Activated T-helper 1 cell treated with anti-CD3 and anti-CD28 coated beads, Interleukin-12 subunit alpha, Interleukin-12 subunit beta, Interleukin-2, Interleukin-4 antibody, amounts not matched to agents 30 ng/mL and 10 ng/mL and 1 ng/mL, durations not matched to agents 14 hours and 24 hours and 36 hours (primary cell): Measurements from ENCODE around the gene MPST. TPM values are rescaled to one million over a fixed set of nuclear protein-coding genes. Genes with fewer than 3 reads are reported as not detected.

Source experiments
- DNase-seq: peaks from one replicate; pipeline ENCODE4 v3.0.0; 2021; ENCODE audit warnings: low spot score
- H3K27ac Mint-ChIP-seq: one replicate; pipeline ENCODE4 v1.8.0; 2021; ENCODE audit warnings: mild to moderate bottlenecking, mixed read lengths
- H3K27me3 Mint-ChIP-seq: one replicate; pipeline ENCODE4 v1.8.0; 2022; ENCODE audit warnings: mild to moderate bottlenecking, moderate library complexity, mixed read lengths; ENCODE audit not compliant: insufficient read depth
- H3K36me3 Mint-ChIP-seq: one replicate; pipeline ENCODE4 v1.8.0; 2021; ENCODE audit warnings: low read depth, mixed read lengths
- H3K4me1 Mint-ChIP-seq: one replicate; pipeline ENCODE4 v1.8.0; 2021; ENCODE audit warnings: low read depth, mixed read lengths
- H3K4me3 Mint-ChIP-seq: one replicate; pipeline ENCODE4 v1.8.0; 2021; ENCODE audit warnings: mild to moderate bottlenecking, moderate library complexity, mixed read lengths
- H3K9me3 Mint-ChIP-seq: one replicate; pipeline ENCODE4 v1.8.0; 2021; ENCODE audit warnings: mixed read lengths
- intact Hi-C: fragments of 100-400 bp; cut with micrococcal nuclease; formaldehyde crosslinking; loops from one replicate; pipeline ENCODE4 v1.15.1; 2024
- total RNA-seq: library from RNA; stranded (reverse); gene quantifications from 2 replicates; pipeline ENCODE4 v1.2.3, GENCODE V29; 2022

MPST gene
- total RNA-seq, 1 donor from 2014 or later = 18.0 TPM

DNA sequence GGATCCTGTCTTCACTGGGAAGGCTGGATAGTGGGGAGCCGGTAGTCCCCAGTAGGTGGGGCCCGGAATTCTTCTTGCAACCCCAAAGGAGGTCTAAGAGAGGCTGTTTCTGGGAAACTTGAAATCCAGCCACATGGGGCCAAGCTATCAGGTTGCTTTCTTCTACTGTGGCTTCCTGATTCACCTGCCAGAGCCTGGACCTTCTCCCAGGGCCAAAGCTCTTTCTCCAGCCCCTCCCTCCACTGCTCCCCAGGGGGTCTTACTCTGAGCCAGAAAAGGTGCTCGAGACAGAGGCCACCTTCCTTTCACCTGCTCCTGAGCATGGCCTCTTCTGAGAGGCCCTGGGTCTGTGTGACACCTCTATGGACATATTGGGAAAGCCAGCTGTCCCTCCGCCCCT, 9.4 kb upstream of the MPST start:
- H3K27ac Mint-ChIP-seq = no peak overlapping the region
- intact Hi-C loops = no loop called here
- no peak for DNase-seq
- H3K4me1 Mint-ChIP-seq = peaks cover 13% of the 10 kb centered on the region
- no peak overlapping the region for H3K4me3 Mint-ChIP-seq
- H3K27me3 Mint-ChIP-seq = peaks cover 29% of the 10 kb centered on the region
- H3K9me3 Mint-ChIP-seq = no peaks in the 10 kb centered on the region
- H3K36me3 Mint-ChIP-seq = no peaks in the 10 kb centered on the region

DNA sequence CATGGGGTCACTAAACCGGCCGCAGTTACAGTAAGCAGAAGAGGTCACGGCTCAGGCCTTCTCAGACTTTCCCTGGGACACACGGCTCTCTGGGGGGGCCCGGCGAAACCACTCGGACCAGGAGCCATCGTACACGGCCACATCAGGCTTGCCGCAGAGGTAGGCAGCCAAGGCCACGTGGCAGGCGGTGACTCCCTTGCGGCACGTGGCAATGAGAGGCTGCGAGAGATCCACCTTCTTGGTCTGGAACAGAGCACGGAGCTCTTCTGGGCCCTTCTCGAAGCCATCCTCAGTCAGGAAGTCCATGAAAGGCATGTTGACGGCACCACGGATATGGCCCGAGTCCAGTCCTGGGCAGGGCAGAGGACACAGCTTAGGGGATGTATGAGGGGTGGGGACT, 8.6 kb upstream of the MPST start:
- intact Hi-C loops = no loop called here
- Mint-ChIP-seq H3K27ac (no peak overlapping the region), H3K4me1 (peaks cover 13% of the 10 kb centered on the region), H3K36me3 (no peaks in the 10 kb centered on the region), H3K4me3 (no peak overlapping the region), H3K9me3 (no peaks in the 10 kb centered on the region), H3K27me3 (peaks cover 23% of the 10 kb centered on the region)
- DNase-seq = no peak

GRCh38 chr22:37011472-37011871, 8.1 kb upstream of the MPST start:
- H3K4me1 Mint-ChIP-seq = peaks cover 13% of the 10 kb centered on the region
- H3K9me3 Mint-ChIP-seq = no peaks in the 10 kb centered on the region
- H3K27ac Mint-ChIP-seq = no peak overlapping the region
- DNase-seq = no peak
- H3K36me3 Mint-ChIP-seq = no peaks in the 10 kb centered on the region
- no peak overlapping the region for H3K4me3 Mint-ChIP-seq
- H3K27me3 Mint-ChIP-seq = peaks cover 23% of the 10 kb centered on the region
- intact Hi-C loops = no loop called here

DNA sequence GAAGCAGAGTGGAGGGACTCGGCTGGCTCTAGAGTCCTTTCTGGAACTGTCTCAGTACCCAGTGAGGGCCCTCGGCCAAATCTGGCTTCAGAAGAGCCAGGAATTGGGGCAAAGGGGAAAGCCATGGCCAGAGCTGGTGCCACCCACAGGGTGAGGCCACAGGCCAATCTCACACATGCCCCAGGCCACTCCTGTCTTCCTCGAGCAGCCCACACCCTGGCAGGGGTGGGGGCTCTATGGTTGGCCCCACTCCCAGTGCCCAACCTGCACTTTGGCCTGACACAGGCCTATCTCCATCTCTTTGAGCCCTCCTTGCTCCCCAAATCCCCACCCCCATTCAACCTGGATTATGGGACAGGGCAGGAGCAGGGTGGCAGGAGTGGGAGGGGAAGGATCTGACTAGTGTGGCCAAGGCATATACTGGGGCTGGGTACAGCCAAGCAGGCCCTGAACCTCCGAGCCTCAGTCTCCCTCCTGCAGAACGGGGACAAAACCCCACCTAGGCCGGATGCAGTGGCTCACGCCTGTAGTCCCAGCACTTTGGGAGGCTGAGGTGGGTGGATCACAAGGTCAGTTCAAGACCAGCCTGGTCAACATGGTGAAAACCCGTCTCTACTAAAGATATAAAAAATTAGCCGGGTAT, 7.2 kb upstream of the MPST start:
- Mint-ChIP-seq H3K36me3 (no peaks in the 10 kb centered on the region), H3K27ac (no peak overlapping the region), H3K4me1 (peaks cover 13% of the 10 kb centered on the region), H3K27me3 (peaks cover 16% of the 10 kb centered on the region), H3K4me3 (no peak overlapping the region), H3K9me3 (no peaks in the 10 kb centered on the region)
- DNase-seq = no peak
- intact Hi-C loops = no loop called here

DNA sequence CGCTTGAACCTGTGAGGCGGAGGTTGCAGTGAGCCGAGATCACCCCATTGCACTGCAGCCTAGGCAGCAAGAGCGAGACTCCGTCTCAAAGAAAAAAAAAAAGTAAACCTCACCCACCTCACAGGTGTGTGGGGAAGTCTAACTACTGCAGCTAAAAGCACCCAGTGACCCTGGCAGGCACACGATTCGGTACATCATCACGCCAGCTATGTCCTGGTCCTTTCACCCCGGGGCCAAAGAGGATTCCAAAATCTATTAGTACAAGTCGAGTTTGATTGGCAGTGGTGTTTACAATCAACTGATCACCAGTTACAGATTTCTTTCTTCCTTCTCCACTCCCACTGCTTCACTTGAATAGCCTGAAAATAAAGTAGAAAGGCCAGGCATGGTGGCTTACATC, 6.6 kb upstream of the MPST start:
- intact Hi-C loops = no loop called here
- no peak overlapping the region for H3K27ac Mint-ChIP-seq
- no peaks in the 10 kb centered on the region for H3K9me3 Mint-ChIP-seq
- H3K27me3 Mint-ChIP-seq = peaks cover 12% of the 10 kb centered on the region
- H3K4me1 Mint-ChIP-seq = peaks cover 10% of the 10 kb centered on the region
- H3K4me3 Mint-ChIP-seq = no peak overlapping the region
- DNase-seq = no peak
- H3K36me3 Mint-ChIP-seq = no peaks in the 10 kb centered on the region

- no peak for DNase-seq
- H3K9me3 Mint-ChIP-seq = no peaks in the 10 kb centered on the region
- H3K36me3 Mint-ChIP-seq = no peaks in the 10 kb centered on the region
- peaks cover 4% of the 10 kb centered on the region for H3K27me3 Mint-ChIP-seq
- no peak overlapping the region for H3K27ac Mint-ChIP-seq
- no peaks in the 10 kb centered on the region for H3K4me1 Mint-ChIP-seq
- H3K4me3 Mint-ChIP-seq = no peak overlapping the region
- intact Hi-C loops = no loop called here
Measured at GRCh38 chr22:37014415-37014806, 5.1 kb upstream of the MPST start.

GRCh38 chr22:37014835-37015586, 4.5 kb upstream of the MPST start:
- intact Hi-C loops = no loop called here
- Mint-ChIP-seq H3K9me3 (no peaks in the 10 kb centered on the region), H3K36me3 (no peaks in the 10 kb centered on the region), H3K4me3 (no peak overlapping the region), H3K27me3 (peaks cover 2% of the 10 kb centered on the region), H3K27ac (no peak overlapping the region), H3K4me1 (peaks cover 2% of the 10 kb centered on the region)
- no peak for DNase-seq

DNA sequence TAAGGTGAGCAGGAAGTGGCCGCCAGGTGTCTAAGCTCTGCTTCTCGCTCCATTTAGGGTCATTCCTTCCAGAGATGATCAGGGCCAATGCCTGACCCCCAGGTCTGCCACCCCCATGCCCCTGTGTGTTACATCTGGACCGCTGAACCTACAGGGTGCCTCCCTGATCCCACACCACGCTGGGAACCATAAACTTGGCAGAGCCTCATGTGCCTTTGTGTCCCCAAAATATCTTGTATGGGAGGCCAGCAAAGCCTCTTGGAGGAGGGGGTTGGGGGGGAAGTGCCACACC, 4.0 kb upstream of the MPST start:
- H3K27me3 Mint-ChIP-seq = peaks cover 2% of the 10 kb centered on the region
- H3K27ac Mint-ChIP-seq = no peak overlapping the region
- H3K4me1 Mint-ChIP-seq = peaks cover 7% of the 10 kb centered on the region
- DNase-seq = no peak
- no peaks in the 10 kb centered on the region for H3K9me3 Mint-ChIP-seq
- intact Hi-C loops = no loop called here
- H3K4me3 Mint-ChIP-seq = no peak overlapping the region
- no peaks in the 10 kb centered on the region for H3K36me3 Mint-ChIP-seq

- no peak for DNase-seq
- no peak overlapping the region for H3K4me3 Mint-ChIP-seq
- H3K9me3 Mint-ChIP-seq = no peaks in the 10 kb centered on the region
- H3K4me1 Mint-ChIP-seq = peaks cover 8% of the 10 kb centered on the region
- intact Hi-C loops = no loop called here
- no peaks in the 10 kb centered on the region for H3K36me3 Mint-ChIP-seq
- H3K27ac Mint-ChIP-seq = no peak overlapping the region
- no peaks in the 10 kb centered on the region for H3K27me3 Mint-ChIP-seq
Measured at GRCh38 chr22:37016134-37016910, 3.2 kb upstream of the MPST start.

GRCh38 chr22:37017356-37017755, 2.2 kb upstream of the MPST start:
- no peak for DNase-seq
- Mint-ChIP-seq H3K27ac (peak overlapping the region; percentile 55), H3K36me3 (peaks cover 2% of the 10 kb centered on the region), H3K4me3 (peak overlapping the region; percentile 11), H3K4me1 (peaks cover 16% of the 10 kb centered on the region), H3K9me3 (no peaks in the 10 kb centered on the region), H3K27me3 (no peaks in the 10 kb centered on the region)
- intact Hi-C loops = no loop called here

DNA sequence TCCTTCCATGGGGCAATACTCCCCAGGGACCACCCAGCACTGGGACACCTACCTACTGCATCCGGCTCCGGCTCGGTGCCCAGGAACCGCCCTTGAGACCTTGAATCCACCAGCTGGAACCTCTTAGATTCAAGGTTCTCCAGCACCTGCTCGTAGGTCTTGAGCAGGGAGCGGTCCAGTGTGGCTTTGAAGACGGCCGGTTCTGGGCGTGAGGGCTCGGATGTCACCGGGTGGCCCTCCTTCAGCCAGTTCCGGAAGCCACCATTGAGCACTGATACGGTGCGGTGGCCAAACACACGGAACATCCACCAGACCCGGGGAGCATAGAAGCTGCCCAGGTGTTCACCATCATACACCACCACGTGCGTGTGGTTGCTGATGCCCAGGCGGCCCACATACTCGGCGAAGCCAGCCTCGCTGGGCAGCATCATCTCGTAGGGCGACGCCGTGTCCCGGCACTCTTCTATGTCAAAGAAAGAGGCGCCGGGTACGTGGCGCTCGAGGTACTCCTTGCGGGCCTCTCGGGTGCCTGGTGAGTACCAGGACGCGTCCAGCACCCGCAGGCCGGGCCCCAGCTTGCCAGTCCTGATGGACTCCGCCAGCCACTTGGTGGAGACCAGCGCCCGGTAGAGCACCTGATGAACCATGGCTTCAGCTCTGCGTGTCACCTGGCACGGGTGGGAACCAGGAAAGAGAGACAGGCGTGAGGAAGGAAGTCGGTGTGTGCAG, 1.3 kb upstream of the MPST start:
- Mint-ChIP-seq H3K4me3 (peak overlapping the region; percentile 87), H3K36me3 (peaks cover 2% of the 10 kb centered on the region), H3K27ac (peak overlapping the region; percentile 55), H3K9me3 (no peaks in the 10 kb centered on the region), H3K4me1 (peaks cover 16% of the 10 kb centered on the region), H3K27me3 (no peaks in the 10 kb centered on the region)
- intact Hi-C loops = no loop called here
- no peak for DNase-seq

- peak overlapping the region; percentile 55 for H3K27ac Mint-ChIP-seq
- H3K9me3 Mint-ChIP-seq = no peaks in the 10 kb centered on the region
- no peak for DNase-seq
- intact Hi-C loops = loop anchor here (1.0 kb wide), 1 partner anchor 41 kb away; no protein-coding TSS in a partner anchor
- peak overlapping the region; percentile 87 for H3K4me3 Mint-ChIP-seq
- H3K4me1 Mint-ChIP-seq = peaks cover 16% of the 10 kb centered on the region
- no peaks in the 10 kb centered on the region for H3K27me3 Mint-ChIP-seq
- H3K36me3 Mint-ChIP-seq = peaks cover 2% of the 10 kb centered on the region
Measured at GRCh38 chr22:37018815-37019308, 680 bp upstream of the MPST start.

DNA sequence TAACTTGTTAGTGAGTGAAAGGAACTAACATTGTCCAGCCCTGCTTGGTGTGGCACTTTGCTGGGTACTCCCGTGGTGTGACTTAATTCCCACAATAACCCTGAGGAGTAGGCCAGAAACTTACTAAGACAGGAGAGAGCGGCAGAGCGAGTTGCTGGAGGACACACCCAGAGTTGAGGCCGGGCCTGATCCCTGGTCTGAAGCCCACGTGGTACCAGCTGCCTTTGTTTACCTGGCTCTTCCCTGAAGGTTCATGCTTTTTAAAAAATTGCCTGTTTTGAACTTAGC, 594 bp downstream of the MPST start:
- Mint-ChIP-seq H3K4me1 (peaks cover 16% of the 10 kb centered on the region), H3K4me3 (peak overlapping the region; percentile 90), H3K9me3 (no peaks in the 10 kb centered on the region), H3K36me3 (peaks cover 6% of the 10 kb centered on the region), H3K27me3 (no peaks in the 10 kb centered on the region), H3K27ac (peak overlapping the region; percentile 74)
- intact Hi-C loops = loop anchor here (1.0 kb wide), 1 partner anchor 179 kb away; no protein-coding TSS in a partner anchor
- no peak for DNase-seq
